GM19438 (cell line): Measurements from ENCODE around the gene CYBC1.

Source experiments
- ATAC-seq: cut with Tn5 transposase; IDR thresholded peaks from one replicate; pipeline ENCODE4 v1.9.1; 2021; ENCODE audit warnings: low read depth; ENCODE audit not compliant: unreplicated experiment

CYBC1 gene

GRCh38 chr17:82411396-82412053, 39.0 kb downstream of the CYBC1 start:
- no peak for ATAC-seq

- ATAC-seq = no peak
Observed at GRCh38 chr17:82410014-82410716, 40.4 kb downstream of the CYBC1 start.

- no peak for ATAC-seq
Observed at GRCh38 chr17:82408938-82409318, 41.6 kb downstream of the CYBC1 start.

- no peak for ATAC-seq
Observed at GRCh38 chr17:82408288-82408937, 42.1 kb downstream of the CYBC1 start.

- ATAC-seq = no peak
Observed at GRCh38 chr17:82407255-82407654, 43.3 kb downstream of the CYBC1 start.

- no peak for ATAC-seq
Observed at GRCh38 chr17:82406131-82406671, 44.4 kb downstream of the CYBC1 start.

- ATAC-seq = no peak
Observed at GRCh38 chr17:82405051-82405450, 45.5 kb downstream of the CYBC1 start.

GRCh38 chr17:82403662-82404660, 46.6 kb downstream of the CYBC1 start:
- no peak for ATAC-seq

GRCh38 chr17:82402865-82403264, 47.7 kb downstream of the CYBC1 start:
- peak; percentile 89 for ATAC-seq

- no peak for ATAC-seq
Observed at GRCh38 chr17:82400830-82401229, 49.7 kb downstream of the CYBC1 start.

GRCh38 chr17:82400206-82400605, 50.3 kb downstream of the CYBC1 start:
- ATAC-seq = no peak

- no peak for ATAC-seq
Observed at GRCh38 chr17:82399601-82400101, 50.9 kb downstream of the CYBC1 start.

GRCh38 chr17:82399041-82399441, 51.5 kb downstream of the CYBC1 start:
- no peak for ATAC-seq

GRCh38 chr17:82397449-82398335, 52.9 kb downstream of the CYBC1 start:
- no peak for ATAC-seq

GRCh38 chr17:82396601-82397435, 53.7 kb downstream of the CYBC1 start:
- no peak for ATAC-seq

- no peak for ATAC-seq
Observed at GRCh38 chr17:82394278-82394677, 56.3 kb downstream of the CYBC1 start.

GRCh38 chr17:82392941-82393340, 57.6 kb downstream of the CYBC1 start:
- ATAC-seq = no peak
